Measurements from ENCODE around the gene OGFOD3. TPM values are rescaled to one million over a fixed set of nuclear protein-coding genes. Genes with fewer than 3 reads are reported as not detected.

OGFOD3 gene
- total and polyA plus RNA-seq, 9 of the 15 experiments (the other 6 are each of a cell fraction or from before 2014, with no cell fraction given): 0.69 to 44.7 (median 18.9) TPM

DNA sequence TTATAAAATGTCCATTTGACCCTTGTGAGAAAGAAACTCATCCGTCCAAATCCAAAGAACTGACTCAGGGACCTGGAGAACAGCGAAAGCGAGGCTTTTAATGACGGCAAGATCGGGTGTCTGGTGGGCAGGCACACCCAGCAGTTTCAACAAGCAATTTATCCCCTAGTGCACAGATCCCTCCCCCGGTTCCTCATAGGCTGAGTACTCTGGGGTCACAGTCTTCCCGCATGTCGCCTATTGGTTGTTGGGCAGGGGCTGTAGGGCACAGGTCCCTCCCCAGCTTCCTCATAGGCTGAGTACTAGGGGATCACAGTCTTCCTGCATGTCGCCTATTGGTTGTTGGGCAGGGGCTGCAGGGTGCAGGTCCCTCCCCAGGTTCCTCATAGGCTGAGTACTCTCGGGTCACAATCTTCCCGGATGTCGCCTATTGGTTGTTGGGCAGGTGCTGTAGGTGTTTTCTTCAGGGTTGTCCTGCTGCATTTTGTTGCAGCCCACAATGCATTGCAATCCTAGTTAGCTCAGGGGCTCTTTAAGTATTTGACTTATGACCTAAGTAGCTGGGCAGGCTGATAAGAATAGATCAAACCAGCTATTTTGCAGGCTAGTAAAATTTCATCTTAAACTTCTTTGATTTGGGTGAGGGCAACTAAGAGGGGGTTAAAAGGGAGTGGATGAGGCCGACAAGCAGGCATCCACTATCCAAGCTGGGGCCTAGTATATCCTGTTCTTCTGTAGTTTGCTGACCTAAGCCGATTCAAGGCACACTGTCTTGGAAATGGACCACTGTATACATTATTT lies 50.5 kb downstream of the OGFOD3 start (continued):
- no peak for TF ChIP-seq KAT2B (IDR thresholded peaks at IDR 0.05; ENCODE audit: low read depth, low read length)
- no peak for TF ChIP-seq EWSR1 (IDR thresholded peaks at IDR 0.05; ENCODE audit: borderline replicate concordance, low read depth, partially characterized antibody)
- TF ChIP-seq, protein P1, sequence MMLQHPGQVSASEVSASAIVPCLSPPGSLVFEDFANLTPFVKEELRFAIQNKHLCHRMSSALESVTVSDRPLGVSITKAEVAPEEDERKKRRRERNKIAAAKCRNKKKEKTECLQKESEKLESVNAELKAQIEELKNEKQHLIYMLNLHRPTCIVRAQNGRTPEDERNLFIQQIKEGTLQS (IDR thresholded peaks at IDR 0.05): no peak
- TF ChIP-seq, protein P1 (CRISPR knock-in tag; conservative IDR thresholded peaks at IDR 0.05): no peak
- TF ChIP-seq ZKSCAN1 (IDR thresholded peaks at IDR 0.05; ENCODE audit: low read depth, low read length): no peak
- no peak for TF ChIP-seq ZC3H11A (IDR thresholded peaks at IDR 0.05; ENCODE audit: low read depth, low read length)
- TF ChIP-seq, protein P2, sequence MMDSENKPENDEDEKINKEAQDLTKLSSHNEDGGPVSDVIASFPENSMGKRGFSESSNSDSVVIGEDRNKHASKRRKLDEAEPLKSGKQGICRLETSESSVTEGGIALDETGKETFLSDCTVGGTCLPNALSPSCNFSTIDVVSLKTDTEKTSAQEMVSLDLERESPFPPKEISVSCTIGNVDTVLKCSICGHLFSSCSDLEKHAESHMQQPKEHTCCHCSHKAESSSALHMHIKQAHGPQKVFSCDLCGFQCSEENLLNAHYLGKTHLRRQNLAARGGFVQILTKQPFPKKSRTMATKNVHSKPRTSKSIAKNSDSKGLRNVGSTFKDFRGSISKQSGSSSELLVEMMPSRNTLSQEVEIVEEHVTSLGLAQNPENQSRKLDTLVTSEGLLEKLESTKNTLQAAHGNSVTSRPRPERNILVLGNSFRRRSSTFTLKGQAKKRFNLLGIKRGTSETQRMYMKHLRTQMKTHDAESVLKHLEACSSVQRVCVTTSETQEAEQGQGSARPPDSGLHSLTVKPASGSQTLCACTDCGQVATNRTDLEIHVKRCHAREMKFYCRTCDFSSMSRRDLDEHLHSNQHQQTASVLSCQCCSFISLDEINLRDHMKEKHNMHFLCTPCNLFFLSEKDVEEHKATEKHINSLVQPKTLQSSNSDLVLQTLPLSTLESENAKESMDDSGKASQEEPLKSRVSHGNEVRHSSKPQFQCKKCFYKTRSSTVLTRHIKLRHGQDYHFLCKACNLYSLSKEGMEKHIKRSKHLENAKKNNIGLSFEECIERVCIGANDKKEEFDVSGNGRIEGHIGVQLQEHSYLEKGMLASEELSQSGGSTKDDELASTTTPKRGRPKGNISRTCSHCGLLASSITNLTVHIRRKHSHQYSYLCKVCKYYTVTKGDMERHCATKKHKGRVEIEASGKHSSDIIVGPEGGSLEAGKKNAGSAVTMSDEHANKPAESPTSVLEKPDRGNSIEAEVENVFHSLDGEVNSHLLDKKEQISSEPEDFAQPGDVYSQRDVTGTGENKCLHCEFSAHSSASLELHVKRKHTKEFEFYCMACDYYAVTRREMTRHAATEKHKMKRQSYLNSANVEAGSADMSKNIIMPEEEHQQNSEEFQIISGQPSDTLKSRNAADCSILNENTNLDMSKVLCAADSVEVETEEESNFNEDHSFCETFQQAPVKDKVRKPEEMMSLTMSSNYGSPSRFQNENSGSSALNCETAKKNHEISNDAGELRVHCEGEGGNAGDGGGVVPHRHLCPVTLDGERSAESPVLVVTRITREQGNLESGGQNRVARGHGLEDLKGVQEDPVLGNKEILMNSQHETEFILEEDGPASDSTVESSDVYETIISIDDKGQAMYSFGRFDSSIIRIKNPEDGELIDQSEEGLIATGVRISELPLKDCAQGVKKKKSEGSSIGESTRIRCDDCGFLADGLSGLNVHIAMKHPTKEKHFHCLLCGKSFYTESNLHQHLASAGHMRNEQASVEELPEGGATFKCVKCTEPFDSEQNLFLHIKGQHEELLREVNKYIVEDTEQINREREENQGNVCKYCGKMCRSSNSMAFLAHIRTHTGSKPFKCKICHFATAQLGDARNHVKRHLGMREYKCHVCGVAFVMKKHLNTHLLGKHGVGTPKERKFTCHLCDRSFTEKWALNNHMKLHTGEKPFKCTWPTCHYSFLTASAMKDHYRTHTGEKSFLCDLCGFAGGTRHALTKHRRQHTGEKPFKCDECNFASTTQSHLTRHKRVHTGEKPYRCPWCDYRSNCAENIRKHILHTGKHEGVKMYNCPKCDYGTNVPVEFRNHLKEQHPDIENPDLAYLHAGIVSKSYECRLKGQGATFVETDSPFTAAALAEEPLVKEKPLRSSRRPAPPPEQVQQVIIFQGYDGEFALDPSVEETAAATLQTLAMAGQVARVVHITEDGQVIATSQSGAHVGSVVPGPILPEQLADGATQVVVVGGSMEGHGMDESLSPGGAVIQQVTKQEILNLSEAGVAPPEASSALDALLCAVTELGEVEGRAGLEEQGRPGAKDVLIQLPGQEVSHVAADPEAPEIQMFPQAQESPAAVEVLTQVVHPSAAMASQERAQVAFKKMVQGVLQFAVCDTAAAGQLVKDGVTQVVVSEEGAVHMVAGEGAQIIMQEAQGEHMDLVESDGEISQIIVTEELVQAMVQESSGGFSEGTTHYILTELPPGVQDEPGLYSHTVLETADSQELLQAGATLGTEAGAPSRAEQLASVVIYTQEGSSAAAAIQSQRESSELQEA (IDR thresholded peaks at IDR 0.05; ENCODE audit: low read depth): no peak
- TF ChIP-seq TAF9B (IDR thresholded peaks at IDR 0.05; ENCODE audit: partially characterized antibody): peak; percentile 40
- TF ChIP-seq SMAD1 (IDR thresholded peaks at IDR 0.05; ENCODE audit: low read depth, low read length, partially characterized antibody): peak; percentile 46
- TF ChIP-seq ZNF707 (CRISPR knock-in tag; conservative IDR thresholded peaks at IDR 0.05): no peak
- TF ChIP-seq PURB (CRISPR knock-in tag; IDR thresholded peaks at IDR 0.05; ENCODE audit: low read depth): no peak
- TF ChIP-seq ZNF644 (tag; IDR thresholded peaks at IDR 0.05; ENCODE audit: low read depth): no peak
- TF ChIP-seq PHF8 (IDR thresholded peaks at IDR 0.05; ENCODE audit: borderline replicate concordance, low read length): peak; percentile 50; the same call in 1 of the 2 replicates
- no peak for TF ChIP-seq ZNF239 (CRISPR knock-in tag; IDR thresholded peaks at IDR 0.05)
- no peak for TF ChIP-seq ZNF174 (CRISPR knock-in tag; IDR thresholded peaks at IDR 0.05)
- no peak for TF ChIP-seq PRPF4 (IDR thresholded peaks at IDR 0.05; ENCODE audit: insufficient read depth, low read depth, low read length, poor library complexity, severe bottlenecking)
- no peak for TF ChIP-seq ZNF324 (CRISPR knock-in tag; IDR thresholded peaks at IDR 0.05)
- no peak for TF ChIP-seq ZNF696 (CRISPR knock-in tag; conservative IDR thresholded peaks at IDR 0.05)
- no peak for TF ChIP-seq ZNF134 (CRISPR knock-in tag; conservative IDR thresholded peaks at IDR 0.05)
- no peak for TF ChIP-seq XRCC5 (IDR thresholded peaks at IDR 0.05; ENCODE audit: low read depth, low read length)
